ENCODE results near the gene RACK1. TPM values are rescaled to one million over a fixed set of nuclear protein-coding genes. Genes with fewer than 3 reads are reported as not detected.
A peak's percentile ranks its signal among the peaks of the same experiment; 100 is the strongest.
"Not testable (repeated sequence)": the region's sequence is repeated elsewhere in the genome, so short reads cannot be mapped to it uniquely, and the experiment has no call there.

Gene RACK1
- total RNA-seq, 1 experiment from 2014 or later: 2,552 TPM

DNA sequence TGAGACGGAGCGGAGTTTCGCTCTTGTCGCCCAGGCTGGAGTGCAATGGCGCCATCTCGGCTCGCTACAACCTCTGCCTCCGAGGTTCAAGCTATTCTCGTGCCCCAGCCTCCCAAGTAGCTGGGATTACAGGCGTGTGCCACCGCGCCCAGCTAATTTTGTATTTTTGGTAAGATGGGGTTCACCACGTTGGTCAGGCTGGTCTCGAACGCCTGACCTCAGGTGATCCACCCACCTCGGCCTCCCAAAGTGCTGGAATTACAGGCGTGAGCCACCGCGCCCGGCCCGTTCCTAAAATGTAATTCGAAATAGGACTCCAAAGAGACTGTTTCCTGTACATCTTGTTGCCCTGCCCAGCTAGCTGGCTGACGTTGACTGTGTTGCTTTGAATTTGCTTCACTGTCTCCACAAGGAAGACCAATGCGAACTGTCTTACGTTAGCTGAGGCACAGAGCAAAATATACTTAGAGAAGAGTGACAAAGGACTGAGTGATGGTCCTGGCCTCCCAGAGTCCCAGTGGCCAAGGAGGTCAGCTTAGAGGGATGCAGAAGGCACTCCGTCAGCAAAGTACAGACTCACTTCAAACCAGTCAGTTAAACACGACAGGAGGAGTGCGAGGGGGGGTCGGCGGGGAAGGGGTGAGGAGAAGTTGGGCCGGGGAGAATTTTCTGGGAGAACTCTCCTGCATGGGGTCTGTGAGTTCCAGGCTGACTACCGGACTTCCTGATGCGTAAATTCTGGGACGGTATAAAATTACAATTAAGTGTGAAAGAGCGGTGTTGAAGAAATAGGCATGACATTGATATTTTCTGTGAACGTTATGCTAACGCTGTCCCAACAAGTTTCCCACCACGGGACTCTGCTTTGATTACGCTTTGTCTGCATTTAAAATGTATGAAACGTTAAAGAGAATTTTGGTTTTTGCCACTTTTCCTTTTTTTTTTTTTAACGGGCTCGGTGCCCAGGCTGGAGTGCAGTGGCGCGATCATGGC is 27.4 kb downstream of the RACK1 start:
- Histone ChIP-seq H3K27ac (ENCODE audit: insufficient read length, low read depth, low read length) (no peak overlapping the region), H3K14ac (ENCODE audit: insufficient read depth, low read length) (no peak overlapping the region), H3K56ac (ENCODE audit: insufficient read length, low read depth, low read length) (no peak overlapping the region), H2BK20ac (ENCODE audit: low read depth, low read length, poor library complexity, severe bottlenecking) (no peak overlapping the region), H3T11ph (ENCODE audit: low read length) (no peak overlapping the region), H3K4me1 (ENCODE audit: insufficient read depth, low read length) (no peaks in the 10 kb centered on the region; the same call in 1 of the 2 replicates), H2BK120ac (ENCODE audit: low read depth, low read length, poor library complexity, severe bottlenecking) (no peak overlapping the region), H3K4ac (ENCODE audit: low read depth, low read length) (no peak overlapping the region), H3K18ac (ENCODE audit: insufficient read length, low read depth, low read length) (no peak overlapping the region), H4K8ac (replicated peaks; ENCODE audit: insufficient read length, low read depth, low read length) (no peak overlapping the region), H3K79me2 (ENCODE audit: insufficient read depth, low read length) (no peaks in the 10 kb centered on the region), H3K4me2 (ENCODE audit: insufficient read depth, insufficient read length, low read length) (peak overlapping the region; percentile 70), H3K79me1 (ENCODE audit: insufficient read depth, low read depth, low read length, poor library complexity, severe bottlenecking) (no peaks in the 10 kb centered on the region), H4K91ac (ENCODE audit: insufficient read length, low read depth, low read length) (no peak overlapping the region), H2AK5ac (ENCODE audit: insufficient read length, low read length) (no peak overlapping the region), H3K23me2 (ENCODE audit: insufficient read length, low read depth, low read length, poor library complexity, severe bottlenecking) (peaks cover 9% of the 10 kb centered on the region), H3K9ac (ENCODE audit: extremely low read depth, insufficient read length, low read length) (no peak overlapping the region), H3K9me3 (ENCODE audit: control insufficient read depth, low read depth, low read length) (no peaks in the 10 kb centered on the region), H2BK5ac (ENCODE audit: insufficient read length, low read length) (no peak overlapping the region), H3K27me3 (ENCODE audit: insufficient read depth, low read length) (peaks cover 2% of the 10 kb centered on the region), H4K5ac (ENCODE audit: insufficient read length, low read depth, low read length) (no peak overlapping the region), H4K20me1 (ENCODE audit: control insufficient read depth, insufficient read depth, insufficient read length) (no peaks in the 10 kb centered on the region), H2BK15ac (ENCODE audit: low read depth, low read length) (no peak overlapping the region), H3K23ac (ENCODE audit: insufficient read length, low read depth, low read length) (no peak overlapping the region), H2AFZ (ENCODE audit: low read length) (no peak overlapping the region), H2BK12ac (ENCODE audit: insufficient read length, low read depth, low read length) (no peak overlapping the region)
- no peak overlapping the region for H3K27ac Mint-ChIP-seq
- peaks cover 20 to 26% of the 10 kb centered on the region in 2 experiments for H3K4me1 Mint-ChIP-seq
- WGBS (ENCODE audit: extremely low coverage, insufficient read length, low lambda C conversion rate): no CpG with 5 or more reads among the region's 44 CpGs
- peak overlapping the region; percentile 63 to 93 for H3K4me3 Mint-ChIP-seq
- H3K36me3 Mint-ChIP-seq (ENCODE audit: insufficient read depth in 1 of 3, low read depth in 3 of 3): no peaks in the 10 kb centered on the region; a peak in 1 of 7 replicates
- peaks cover 36% of the 10 kb centered on the region for H3K27me3 Mint-ChIP-seq (ENCODE audit: low read depth)
- TF ChIP-seq, protein P1, sequence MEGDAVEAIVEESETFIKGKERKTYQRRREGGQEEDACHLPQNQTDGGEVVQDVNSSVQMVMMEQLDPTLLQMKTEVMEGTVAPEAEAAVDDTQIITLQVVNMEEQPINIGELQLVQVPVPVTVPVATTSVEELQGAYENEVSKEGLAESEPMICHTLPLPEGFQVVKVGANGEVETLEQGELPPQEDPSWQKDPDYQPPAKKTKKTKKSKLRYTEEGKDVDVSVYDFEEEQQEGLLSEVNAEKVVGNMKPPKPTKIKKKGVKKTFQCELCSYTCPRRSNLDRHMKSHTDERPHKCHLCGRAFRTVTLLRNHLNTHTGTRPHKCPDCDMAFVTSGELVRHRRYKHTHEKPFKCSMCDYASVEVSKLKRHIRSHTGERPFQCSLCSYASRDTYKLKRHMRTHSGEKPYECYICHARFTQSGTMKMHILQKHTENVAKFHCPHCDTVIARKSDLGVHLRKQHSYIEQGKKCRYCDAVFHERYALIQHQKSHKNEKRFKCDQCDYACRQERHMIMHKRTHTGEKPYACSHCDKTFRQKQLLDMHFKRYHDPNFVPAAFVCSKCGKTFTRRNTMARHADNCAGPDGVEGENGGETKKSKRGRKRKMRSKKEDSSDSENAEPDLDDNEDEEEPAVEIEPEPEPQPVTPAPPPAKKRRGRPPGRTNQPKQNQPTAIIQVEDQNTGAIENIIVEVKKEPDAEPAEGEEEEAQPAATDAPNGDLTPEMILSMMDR (conservative IDR thresholded peaks at IDR 0.05): no peak
- peak; percentile 43 for DNase-seq
- H3K9me3 Mint-ChIP-seq: peaks cover 0 to 2% of the 10 kb centered on the region in 2 experiments; a peak in 2 of 5 replicates

DNA sequence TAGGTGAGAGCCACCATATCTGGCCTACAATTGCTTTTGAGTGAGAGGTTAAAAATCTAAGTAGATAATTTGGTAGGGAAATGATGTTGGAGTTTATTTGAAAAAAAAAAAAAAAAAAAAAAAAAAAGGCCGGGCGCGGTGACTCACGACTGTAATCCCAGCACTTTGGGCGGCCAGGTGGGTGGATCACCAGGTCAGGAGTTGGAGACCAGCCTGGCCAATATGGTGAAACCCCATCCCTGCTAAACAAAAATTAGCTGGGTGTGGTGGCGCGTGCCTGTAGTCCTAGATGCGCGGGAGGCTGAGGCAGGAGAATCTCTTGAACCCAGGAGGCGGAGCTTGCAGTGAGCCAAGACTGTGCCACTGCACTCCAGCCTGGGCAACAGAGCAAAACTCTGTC is 29.5 kb downstream of the RACK1 start:
- H3T11ph ChIP-seq (ENCODE audit: low read length); H3K23ac ChIP-seq (ENCODE audit: insufficient read length, low read depth, low read length); H3K9me3 ChIP-seq (ENCODE audit: control insufficient read depth, low read depth, low read length); H3K56ac ChIP-seq (ENCODE audit: insufficient read length, low read depth, low read length); H3K36me3 Mint-ChIP-seq (ENCODE audit: insufficient read depth in 1 of 3, low read depth in 3 of 3); H2BK20ac ChIP-seq (ENCODE audit: low read depth, low read length, poor library complexity, severe bottlenecking); H2AFZ ChIP-seq (ENCODE audit: low read length); H2BK15ac ChIP-seq (ENCODE audit: low read depth, low read length); H3K4ac ChIP-seq (ENCODE audit: low read depth, low read length); H3K27ac ChIP-seq (ENCODE audit: insufficient read length, low read depth, low read length); H3K9ac ChIP-seq (ENCODE audit: extremely low read depth, insufficient read length, low read length); H2BK120ac ChIP-seq (ENCODE audit: low read depth, low read length, poor library complexity, severe bottlenecking); H3K18ac ChIP-seq (ENCODE audit: insufficient read length, low read depth, low read length); H4K5ac ChIP-seq (ENCODE audit: insufficient read length, low read depth, low read length); H3K79me2 ChIP-seq (ENCODE audit: insufficient read depth, low read length); H3K4me2 ChIP-seq (ENCODE audit: insufficient read depth, insufficient read length, low read length); H4K8ac ChIP-seq (replicated peaks; ENCODE audit: insufficient read length, low read depth, low read length); H4K91ac ChIP-seq (ENCODE audit: insufficient read length, low read depth, low read length); H2BK12ac ChIP-seq (ENCODE audit: insufficient read length, low read depth, low read length); H2BK5ac ChIP-seq (ENCODE audit: insufficient read length, low read length); DNase-seq; H3K27me3 ChIP-seq (ENCODE audit: insufficient read depth, low read length); H4K20me1 ChIP-seq (ENCODE audit: control insufficient read depth, insufficient read depth, insufficient read length); H3K79me1 ChIP-seq (ENCODE audit: insufficient read depth, low read depth, low read length, poor library complexity, severe bottlenecking); H2AK5ac ChIP-seq (ENCODE audit: insufficient read length, low read length); H3K27ac Mint-ChIP-seq; H3K9me3 Mint-ChIP-seq; H3K23me2 ChIP-seq (ENCODE audit: insufficient read length, low read depth, low read length, poor library complexity, severe bottlenecking); H3K14ac ChIP-seq (ENCODE audit: insufficient read depth, low read length); H3K4me1 ChIP-seq (ENCODE audit: insufficient read depth, low read length); H3K4me3 Mint-ChIP-seq: not testable (repeated sequence)
- H3K4me1 Mint-ChIP-seq: peaks cover 17 to 20% of the 10 kb centered on the region in 2 experiments; a peak in 3 of 4 replicates
- H3K27me3 Mint-ChIP-seq (ENCODE audit: low read depth): peaks cover 32% of the 10 kb centered on the region
- no CpG with 5 or more reads among the region's 10 CpGs for WGBS (ENCODE audit: extremely low coverage, insufficient read length, low lambda C conversion rate)

Measured in H9 (cell line).